H1 (cell line): Measurements from ENCODE around the gene MACROD1. TPM values are rescaled to one million over a fixed set of nuclear protein-coding genes. Genes with fewer than 3 reads are reported as not detected.

Experiments
- CTCF ChIA-PET: fragments of 300-600 bp; sonication (Branson Sonifier 250); formaldehyde crosslinking; loops from one replicate; lab custom pipeline; 2021; ENCODE audit not compliant: partially characterized antibody; lab: Charles Lee
- POLR2A ChIA-PET: fragments of 300-600 bp; sonication (Branson Sonifier 250); formaldehyde crosslinking; loops from one replicate; lab custom pipeline; 2021; ENCODE audit warnings: inconsistent platforms; ENCODE audit not compliant: partially characterized antibody; lab: Charles Lee
- DNase-seq, 2 experiments: peaks; one replicate each; pipeline versions ENCODE4 v3.0.0 to v3.0.0-alpha.2; 2010 to 2022; ENCODE audit warnings: low spot score in 2 of 2, low read depth in 1 of 2, mixed read lengths in 1 of 2
- FAIRE-seq: peaks from 2 replicates; lab custom pipeline; 2011; peaks lifted over from hg19 to GRCh38; lab: Jason Lieb, UNC
- H2AFZ ChIP-seq: 2 replicates; pipeline ENCODE4 v1.8.1; 2012; ENCODE audit warnings: low read length, inconsistent platforms
- H2AK5ac ChIP-seq: 2 replicates; pipeline ENCODE4 v1.6.1; 2013; ENCODE audit warnings: low read depth, low read length
- H2BK120ac ChIP-seq: replicated peaks from 2 replicates; pipeline ENCODE3; 2013; ENCODE audit warnings: low read depth, low read length, inconsistent platforms
- H2BK12ac ChIP-seq: 2 replicates; pipeline ENCODE4 v1.6.1; 2013; ENCODE audit warnings: low read depth, low read length
- H2BK15ac ChIP-seq: 2 replicates; pipeline ENCODE4 v1.6.1; 2013; ENCODE audit warnings: low read length
- H2BK20ac ChIP-seq: 2 replicates; pipeline ENCODE4 v1.6.1; 2013; ENCODE audit warnings: low read length
- H2BK5ac ChIP-seq: 2 replicates; pipeline ENCODE4 v1.6.1; 2013; ENCODE audit warnings: low read depth, low read length
- H3K14ac ChIP-seq: 2 replicates; pipeline ENCODE4 v1.6.1; 2013; ENCODE audit warnings: inconsistent platforms; ENCODE audit not compliant: insufficient read length
- H3K18ac ChIP-seq: 2 replicates; pipeline ENCODE4 v1.6.1; 2013; ENCODE audit warnings: low read length; ENCODE audit errors: extremely low read depth
- H3K23ac ChIP-seq: 2 replicates; pipeline ENCODE4 v1.6.1; 2013; ENCODE audit warnings: inconsistent platforms; ENCODE audit not compliant: insufficient read length
- H3K23me2 ChIP-seq: 2 replicates; pipeline ENCODE4 v1.6.1; 2013; ENCODE audit warnings: low read depth, low read length
- H3K27ac ChIP-seq: 2 replicates; pipeline ENCODE4 v1.6.1; 2011; ENCODE audit warnings: low read depth, low read length, inconsistent platforms
- H3K27me3 ChIP-seq, 4 experiments: replicated peaks in 1 of 4; 1 replicate in 1 of 4; 2 replicates in 3 of 4; pipeline versions ENCODE4 v1.6.1 to v1.8.1; 2011 to 2013; ENCODE audit warnings: low read length in 3 of 4, mild to moderate bottlenecking in 3 of 4, inconsistent platforms in 2 of 4, mixed read lengths in 2 of 4, moderate library complexity in 1 of 4; ENCODE audit not compliant: control insufficient read depth in 3 of 4, insufficient read depth in 3 of 4; ENCODE audit errors: extremely low read depth in 1 of 4
- H3K36me3 ChIP-seq, 4 experiments: 2 replicates each; pipeline versions ENCODE4 v1.6.1 to v1.8.1; 2011 to 2013; ENCODE audit warnings: mild to moderate bottlenecking in 4 of 4, low read length in 3 of 4, moderate library complexity in 2 of 4, control low read depth in 1 of 4, inconsistent platforms in 1 of 4; ENCODE audit not compliant: insufficient read depth in 4 of 4, control insufficient read depth in 2 of 4
- H3K4ac ChIP-seq: replicated peaks from 2 replicates; pipeline ENCODE3; 2013; ENCODE audit warnings: low read length, low read depth, mixed read lengths, inconsistent platforms; ENCODE audit not compliant: insufficient read length
- H3K4me1 ChIP-seq, 4 experiments: replicated peaks in 1 of 4; 1 replicate in 1 of 4; 2 replicates in 3 of 4; pipeline versions ENCODE4 v1.6.1 to v1.8.1; 2011 to 2013; ENCODE audit warnings: low read length in 3 of 4, inconsistent platforms in 2 of 4, mixed read lengths in 1 of 4; ENCODE audit not compliant: insufficient read depth in 4 of 4, control insufficient read depth in 3 of 4
- H3K4me2 ChIP-seq, 2 experiments: 2 replicates each; pipeline versions ENCODE4 v1.6.1 to v1.8.1; 2011 to 2013; ENCODE audit warnings: low read depth in 2 of 2, low read length in 2 of 2, control low read depth in 1 of 2, inconsistent platforms in 1 of 2, mild to moderate bottlenecking in 1 of 2; ENCODE audit not compliant: insufficient read depth in 1 of 2
- H3K4me3 ChIP-seq, 4 experiments: fragments of 200-600, 300-600 bp in 1 of 4; sonication (generic), shearing (Covaris generic), sonication (Bioruptor Twin) in 1 of 4; 2 replicates each; pipeline versions ENCODE4 v1.5.1 to v1.8.1; 2011 to 2016; ENCODE audit warnings: low read length in 4 of 4, low read depth in 3 of 4, control low read depth in 2 of 4, inconsistent platforms in 2 of 4, mild to moderate bottlenecking in 2 of 4, mixed read lengths in 1 of 4, moderate library complexity in 1 of 4; ENCODE audit not compliant: insufficient read depth in 2 of 4; ENCODE audit errors: extremely low read depth in 1 of 4
- H3K56ac ChIP-seq: replicated peaks from 2 replicates; pipeline ENCODE3; 2013; ENCODE audit warnings: low read depth, mild to moderate bottlenecking, mixed read lengths, low read length, inconsistent platforms; ENCODE audit not compliant: insufficient read length
- H3K79me1 ChIP-seq: 2 replicates; pipeline ENCODE4 v1.6.1; 2013; ENCODE audit warnings: low read depth, low read length, control low read depth
- H3K79me2 ChIP-seq, 2 experiments: 2 replicates each; pipeline versions ENCODE4 v1.6.1 to v1.8.1; 2012 to 2013; ENCODE audit warnings: low read length in 2 of 2, mild to moderate bottlenecking in 2 of 2, inconsistent platforms in 1 of 2; ENCODE audit not compliant: insufficient read depth in 2 of 2, control insufficient read depth in 1 of 2
- H3K9ac ChIP-seq, 4 experiments: replicated peaks in 1 of 4; 1 replicate in 1 of 4; 2 replicates in 3 of 4; pipeline versions ENCODE4 v1.6.1 to v1.8.1; 2011 to 2013; ENCODE audit warnings: low read depth in 3 of 4, low read length in 3 of 4, control low read depth in 2 of 4, mild to moderate bottlenecking in 2 of 4, moderate library complexity in 2 of 4, inconsistent platforms in 1 of 4; ENCODE audit errors: extremely low read depth in 1 of 4
- H3K9me3 ChIP-seq, 2 experiments: 2 replicates each; pipeline versions ENCODE4 v1.6.1 to v1.8.1; 2012 to 2013; ENCODE audit warnings: mild to moderate bottlenecking in 2 of 2, moderate library complexity in 2 of 2, control low read depth in 1 of 2, inconsistent platforms in 1 of 2, low read depth in 1 of 2, low read length in 1 of 2, mixed read lengths in 1 of 2; ENCODE audit not compliant: insufficient read depth in 2 of 2
- H4K20me1 ChIP-seq, 2 experiments: replicated peaks in 1 of 2; 2 replicates each; pipeline versions ENCODE3 to v1.8.1; 2011 to 2013; ENCODE audit warnings: inconsistent platforms in 2 of 2, low read length in 2 of 2, mild to moderate bottlenecking in 1 of 2; ENCODE audit not compliant: insufficient read depth in 2 of 2, control insufficient read depth in 1 of 2
- H4K5ac ChIP-seq: 2 replicates; pipeline ENCODE4 v1.6.1; 2013; ENCODE audit warnings: low read length, low read depth, mixed read lengths, inconsistent platforms; ENCODE audit not compliant: insufficient read length
- H4K8ac ChIP-seq: 2 replicates; pipeline ENCODE4 v1.8.0; 2013; ENCODE audit warnings: mild to moderate bottlenecking, moderate library complexity, low read length, inconsistent platforms; ENCODE audit not compliant: insufficient read depth; ENCODE audit errors: extremely low read depth
- H4K91ac ChIP-seq: replicated peaks from 2 replicates; pipeline ENCODE3; 2013; ENCODE audit warnings: low read length, mixed read lengths, inconsistent platforms; ENCODE audit not compliant: insufficient read length
- KDM4A ChIP-seq: IDR thresholded peaks from one replicate; pipeline ENCODE4 v1.7.1; 2012; ENCODE audit warnings: low read depth, mild to moderate bottlenecking, moderate library complexity, low read length, inconsistent platforms; ENCODE audit not compliant: severe bottlenecking
- WGBS, 2 experiments: shearing (Covaris generic) in 1 of 2; methylation state at CpG; one replicate each; pipeline versions ENCODE4 v1.1.6 to v1.1.7; 2013 to 2015; ENCODE audit warnings: low lambda C conversion rate in 2 of 2, mixed read lengths in 2 of 2, inconsistent platforms in 1 of 2, low coverage in 1 of 2, missing lambda C conversion rate in 1 of 2; ENCODE audit not compliant: insufficient replicate concordance in 2 of 2, insufficient coverage in 1 of 2, insufficient read length in 1 of 2; ENCODE audit errors: extremely low coverage in 1 of 2, missing lambda C conversion rate in 1 of 2; 5-methylcytosine and 5-hydroxymethylcytosine counted together
- polyA plus RNA-seq, 7 experiments: library from polyadenylated mRNA; depleted of rRNA in 3 of 7; stranded (reverse) in 5 of 7; unstranded in 2 of 7; fragments of >200 nt in 5 of 7; fragments of 200-250 nt in 2 of 7; gene quantifications; 1 replicate in 5 of 7; 2 replicates in 1 of 7; 4 replicates in 1 of 7; pipeline versions ENCODE4 v1.2.1 to v1.2.3, GENCODE V29; 2011 to 2013; ENCODE audit warnings: missing spikeins in 2 of 7, mixed read lengths in 2 of 7
- total RNA-seq: library from RNA; stranded (reverse); fragmentation: NEBNext Ultra II Directional; extraction: Animal tissue kit (Norgen Biotek cat#: 25700); gene quantifications from 2 replicates; pipeline ENCODE4 v1.2.1, GENCODE V29; 2021
- TF ChIP-seq, protein P1 (sequence below), 3 experiments: IDR thresholded peaks; 1 replicate in 2 of 3; 2 replicates in 1 of 3; pipeline versions ENCODE4 v1.5.1 to v1.6.1; 2011; ENCODE audit warnings: low read length in 3 of 3, mild to moderate bottlenecking in 3 of 3, inconsistent platforms in 2 of 3, low read depth in 1 of 3, moderate library complexity in 1 of 3; ENCODE audit not compliant: insufficient read depth in 1 of 3; ENCODE audit errors: control extremely low read depth in 1 of 3

The MACROD1 gene
- total and polyA plus RNA-seq, 2 of the 8 experiments (the other 6 are each of a cell fraction or from before 2014, with no cell fraction given), result 19.5 to 34.1 TPM

- peak overlapping the region; percentile 69 for H4K5ac ChIP-seq
- WGBS, 2 experiments, result 70% methylated on average over 20 of the region's 22 CpGs; no CpG with 5 or more reads in 1 of the 2 experiments
- H2BK120ac ChIP-seq, result peak overlapping the region; percentile 39
- H3K4me2 ChIP-seq, result peak overlapping the region; percentile 24 to 37; a peak in 2 of 4 replicates
- CTCF ChIA-PET, result interaction anchor here (1.2 to 2.0 kb wide), 3 partner anchors 12 to 20 kb away, joined by 3 to 6 read pairs (median 5); no protein-coding TSS in a partner anchor
- H4K91ac ChIP-seq, result peak overlapping the region; percentile 75
- H2BK15ac ChIP-seq, result 0 out of 2 replicates have a peak overlapping the region, but pooled peaks have one; percentile 46
- peak overlapping the region; percentile 8 for H3K14ac ChIP-seq
- peak overlapping the region; percentile 61; the same call in 1 of the 2 replicates for H2BK20ac ChIP-seq
- H3K4ac ChIP-seq, result peak overlapping the region; percentile 5
- no peaks in the 10 kb centered on the region for H3K9me3 ChIP-seq
- H3K36me3 ChIP-seq, result no peaks in the 10 kb centered on the region
- H3K18ac ChIP-seq, result peak overlapping the region; percentile 87
- no peaks in the 10 kb centered on the region for H3K23me2 ChIP-seq
- H3K79me2 ChIP-seq, result no peaks in the 10 kb centered on the region
- H3K56ac ChIP-seq, result no peak overlapping the region
- FAIRE-seq (no peak), DNase-seq (no peak)
- peaks cover 3 to 44% (median 32%) of the 10 kb centered on the region in 4 experiments for H3K4me1 ChIP-seq
- H4K8ac ChIP-seq, result no peak overlapping the region
- peak overlapping the region; percentile 13; the same call in 1 of the 2 replicates for H2BK12ac ChIP-seq
- no peak overlapping the region for H3K23ac ChIP-seq
- no peak overlapping the region for H3K9ac ChIP-seq
- no peak overlapping the region for H2AK5ac ChIP-seq
- H2BK5ac ChIP-seq, result peak overlapping the region; percentile 36; the same call in 1 of the 2 replicates
- POLR2A ChIA-PET, result interaction anchor here (1.1 to 1.7 kb wide), 3 partner anchors 14 to 27 kb away, joined by 3 to 8 read pairs (median 6); no protein-coding TSS in a partner anchor
- H3K79me1 ChIP-seq, result no peaks in the 10 kb centered on the region
- no peak overlapping the region for H2AFZ ChIP-seq
- H3K27ac ChIP-seq, result no peak overlapping the region
- H4K20me1 ChIP-seq, result peaks cover under 1 to 4% of the 10 kb centered on the region in 2 experiments
- no peak overlapping the region for H3K4me3 ChIP-seq
- TF ChIP-seq KDM4A, result no peak
- TF ChIP-seq, protein P1, sequence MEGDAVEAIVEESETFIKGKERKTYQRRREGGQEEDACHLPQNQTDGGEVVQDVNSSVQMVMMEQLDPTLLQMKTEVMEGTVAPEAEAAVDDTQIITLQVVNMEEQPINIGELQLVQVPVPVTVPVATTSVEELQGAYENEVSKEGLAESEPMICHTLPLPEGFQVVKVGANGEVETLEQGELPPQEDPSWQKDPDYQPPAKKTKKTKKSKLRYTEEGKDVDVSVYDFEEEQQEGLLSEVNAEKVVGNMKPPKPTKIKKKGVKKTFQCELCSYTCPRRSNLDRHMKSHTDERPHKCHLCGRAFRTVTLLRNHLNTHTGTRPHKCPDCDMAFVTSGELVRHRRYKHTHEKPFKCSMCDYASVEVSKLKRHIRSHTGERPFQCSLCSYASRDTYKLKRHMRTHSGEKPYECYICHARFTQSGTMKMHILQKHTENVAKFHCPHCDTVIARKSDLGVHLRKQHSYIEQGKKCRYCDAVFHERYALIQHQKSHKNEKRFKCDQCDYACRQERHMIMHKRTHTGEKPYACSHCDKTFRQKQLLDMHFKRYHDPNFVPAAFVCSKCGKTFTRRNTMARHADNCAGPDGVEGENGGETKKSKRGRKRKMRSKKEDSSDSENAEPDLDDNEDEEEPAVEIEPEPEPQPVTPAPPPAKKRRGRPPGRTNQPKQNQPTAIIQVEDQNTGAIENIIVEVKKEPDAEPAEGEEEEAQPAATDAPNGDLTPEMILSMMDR (IDR thresholded peaks at IDR 0.05; ENCODE audit: control extremely low read depth in 1 of 3, insufficient read depth in 1 of 3, low read depth in 1 of 3, low read length in 3 of 3), result peak in 1 of 3 experiments; percentile 11; a peak in 1 of 4 replicates
- peaks cover 0 to 16% (median 12%) of the 10 kb centered on the region in 4 experiments; a peak in 5 of 7 replicates for H3K27me3 ChIP-seq
These were observed 144.7 kb downstream of the MACROD1 start for GRCh38 chr11:64020976-64021756.
